GDM1 (cell line): ENCODE results near the gene KRTAP2-2.
"Not testable (repeated sequence)": the region's sequence is repeated elsewhere in the genome, so short reads cannot be mapped to it uniquely, and the experiment has no call there.

Experiments
- DNase-seq: peaks from one replicate; lab custom pipeline; 2025; lab: John Stamatoyannopoulos, UW

The KRTAP2-2 gene, protein sequence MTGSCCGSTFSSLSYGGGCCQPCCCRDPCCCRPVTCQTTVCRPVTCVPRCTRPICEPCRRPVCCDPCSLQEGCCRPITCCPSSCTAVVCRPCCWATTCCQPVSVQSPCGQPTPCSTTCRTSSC

DNA sequence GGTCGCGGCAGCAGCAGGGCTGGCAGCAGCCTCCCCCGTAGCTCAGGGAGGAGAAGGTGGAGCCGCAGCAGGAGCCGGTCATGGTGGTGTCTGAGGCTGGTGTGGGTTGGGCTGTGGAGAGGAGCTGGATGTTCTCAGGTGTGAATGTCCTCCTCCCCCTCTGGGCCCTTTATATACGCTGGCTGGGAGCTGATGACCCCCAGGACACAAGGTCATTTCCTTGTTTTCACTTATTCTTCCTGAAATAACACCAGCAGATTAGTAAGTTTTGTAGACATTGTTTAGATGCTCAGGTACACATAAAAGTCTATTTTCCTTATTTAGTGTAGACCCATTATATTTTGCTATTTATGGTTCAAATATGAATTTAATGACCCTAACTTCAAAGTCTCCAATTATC lies at the start of gene KRTAP2-2:
KRTAP2-2 (minus strand) TSS at position 101 of the 400 bp plus-strand sequence; CDS start at position 82, 19 bp downstream.
- not testable (repeated sequence) for DNase-seq

DNA sequence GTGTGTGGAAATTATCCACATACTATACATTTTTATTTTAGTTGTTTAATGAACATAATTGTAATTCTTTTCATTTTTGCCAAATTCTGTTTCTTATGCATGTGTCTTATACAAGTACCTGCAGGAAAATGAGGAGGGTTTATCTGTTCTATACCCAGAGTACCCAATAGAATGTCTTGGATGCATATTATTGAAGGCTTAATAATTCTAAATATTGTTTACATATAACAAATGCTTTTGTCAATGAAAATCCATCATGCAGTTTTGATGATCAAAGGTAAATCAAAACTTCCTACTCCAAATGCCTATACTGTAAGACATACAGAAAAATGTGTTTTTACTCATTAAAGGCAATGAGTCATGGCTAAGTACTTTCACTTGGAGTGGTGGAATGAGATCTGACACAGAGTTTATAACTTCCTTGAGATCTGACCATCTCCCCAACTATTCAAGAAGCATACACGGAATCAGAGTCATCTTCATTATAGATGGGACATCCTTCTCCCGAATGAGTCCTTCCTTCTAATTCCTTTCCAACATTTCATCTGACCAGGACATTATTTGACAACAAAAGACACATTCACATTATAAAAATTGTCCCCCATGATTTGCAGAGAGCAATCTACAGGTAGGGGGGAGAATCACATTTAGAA lies 49.5 kb upstream of the KRTAP2-2 start:
- DNase-seq: not testable (repeated sequence)

DNA sequence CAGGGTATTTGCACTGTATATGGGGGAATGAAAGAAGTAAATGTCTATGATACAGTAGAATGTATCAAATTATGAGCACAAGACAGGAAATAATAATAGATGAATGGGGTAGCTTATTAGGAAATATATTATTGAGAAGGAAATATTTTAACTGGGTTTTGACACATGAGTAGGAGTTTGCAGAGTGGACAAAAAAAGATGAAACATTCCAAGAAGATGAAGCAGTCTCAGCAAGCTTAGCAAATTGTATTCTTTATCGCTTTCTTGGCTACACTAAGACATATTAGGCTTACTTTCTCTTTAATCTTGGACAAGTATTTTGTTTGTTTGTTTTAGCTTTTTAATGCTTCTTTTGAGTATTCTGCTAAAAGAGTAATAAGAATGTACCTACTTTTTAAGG lies 48.9 kb upstream of the KRTAP2-2 start:
- no peak for DNase-seq

DNA sequence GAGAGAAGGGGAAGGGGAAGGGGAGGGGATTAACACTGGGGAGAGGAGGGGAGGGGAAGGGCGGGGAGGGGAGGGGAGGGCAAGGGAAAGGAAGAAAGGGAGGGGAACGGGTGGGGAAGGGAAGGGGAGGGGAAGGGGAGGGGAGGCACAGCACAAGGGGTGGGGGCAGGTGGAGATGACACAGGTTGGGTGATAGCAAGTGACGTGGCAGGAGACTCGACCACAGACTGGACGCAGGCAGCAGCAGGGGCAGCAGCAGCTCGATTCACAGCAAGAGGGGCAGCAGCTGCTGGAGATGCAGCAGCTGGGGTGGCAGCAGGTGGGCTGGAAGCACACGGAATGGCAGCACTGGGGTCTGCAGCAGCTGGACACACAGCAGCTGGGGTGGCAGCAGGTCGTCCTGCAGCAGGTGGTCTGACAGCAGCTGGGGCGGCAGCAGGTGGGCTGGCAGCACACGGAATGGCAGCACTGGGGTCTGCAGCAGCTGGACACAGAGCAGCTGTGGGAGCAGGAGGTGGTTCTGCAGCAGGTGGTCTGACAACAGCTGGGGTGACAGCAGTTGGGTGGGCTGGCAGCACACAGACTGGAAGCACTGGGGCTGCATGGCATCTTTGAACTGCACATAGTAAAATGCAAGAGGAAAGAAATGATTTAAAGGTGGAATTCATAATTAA lies 46.7 kb upstream of the KRTAP2-2 start, which contains the start of gene KRTAP4-16:
KRTAP4-16 (minus strand) TSS at position 624 of the 674 bp plus-strand sequence; CDS start at position 624, 0 bp downstream.
- DNase-seq: no peak

DNA sequence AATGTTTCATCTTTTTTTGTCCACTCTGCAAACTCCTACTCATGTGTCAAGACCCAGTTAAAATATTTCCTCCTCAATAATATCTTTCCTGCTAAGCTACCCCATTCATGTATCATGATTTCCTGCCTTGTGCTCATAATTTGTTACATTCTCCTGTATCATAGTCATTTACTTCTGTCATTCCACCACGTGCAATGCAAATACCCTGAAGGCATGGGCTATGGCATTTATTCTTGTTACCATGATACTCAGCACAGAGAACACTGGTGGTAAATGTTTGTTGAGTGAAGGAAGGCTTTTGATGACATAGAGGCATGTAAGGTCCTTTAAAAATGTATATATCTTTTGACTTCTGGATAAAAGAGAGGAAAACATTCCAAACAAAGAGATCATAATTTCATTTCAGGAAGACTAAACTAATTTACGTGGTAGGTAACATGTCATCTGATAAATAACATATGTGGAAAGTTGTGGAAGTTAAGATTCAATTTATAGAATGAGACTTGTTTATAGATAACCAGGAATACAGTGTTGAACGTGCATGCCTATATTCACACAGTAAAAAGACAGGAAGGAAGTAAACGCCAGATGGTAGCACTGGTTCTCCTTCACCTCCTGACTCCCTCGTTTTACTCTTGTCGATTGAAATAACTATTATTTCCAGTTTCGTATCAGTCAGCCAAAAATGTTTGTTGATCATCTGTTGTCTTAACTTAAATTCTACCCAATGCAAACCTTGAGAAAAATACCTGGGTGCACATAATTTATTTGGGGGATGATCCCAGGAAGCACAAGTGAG lies 44.9 kb upstream of the KRTAP2-2 start:
- DNase-seq: not testable (repeated sequence)

DNA sequence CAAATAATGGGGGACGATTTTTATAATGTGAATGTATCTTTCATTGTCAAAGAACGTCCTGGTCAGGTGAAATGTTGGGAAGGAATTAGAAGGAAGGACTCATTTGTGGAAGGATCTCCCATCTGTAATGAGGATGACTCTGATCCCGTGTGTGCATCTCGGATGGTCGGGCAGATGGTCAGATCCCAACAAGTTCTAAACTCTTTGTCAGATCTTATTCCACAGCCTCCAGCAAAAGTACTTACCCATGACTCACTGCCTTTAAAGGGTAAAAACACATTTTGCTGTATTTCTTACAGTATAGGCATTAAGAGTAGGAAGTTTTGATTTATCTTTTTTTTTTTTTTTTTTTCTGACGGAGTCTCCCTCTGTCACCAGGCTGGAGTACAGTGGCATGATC lies 43.5 kb upstream of the KRTAP2-2 start:
- no peak for DNase-seq

DNA sequence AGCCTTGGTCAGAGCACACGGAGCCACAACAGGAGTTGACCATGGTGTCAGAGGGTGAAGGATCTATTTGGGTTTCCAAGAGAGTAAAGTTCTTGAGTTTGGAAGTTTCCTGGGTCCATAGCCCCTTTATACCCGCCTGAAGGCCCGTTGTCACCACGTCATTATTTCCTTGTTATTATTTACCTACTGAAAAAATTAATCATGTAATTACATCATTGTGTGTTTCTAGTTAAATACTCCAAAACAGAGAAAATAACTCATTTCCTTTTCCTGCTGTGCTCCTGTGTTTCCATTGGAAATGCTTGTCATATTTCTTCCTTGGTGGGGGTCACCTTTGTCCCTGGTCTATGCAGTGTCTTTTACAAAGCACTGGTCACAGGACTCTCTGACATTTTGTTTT lies 43.0 kb upstream of the KRTAP2-2 start, which contains the start of gene KRTAP4-8:
KRTAP4-8 (minus strand) TSS at position 101 of the 400 bp plus-strand sequence; CDS start at position 43, 58 bp downstream.
- no peak for DNase-seq

DNA sequence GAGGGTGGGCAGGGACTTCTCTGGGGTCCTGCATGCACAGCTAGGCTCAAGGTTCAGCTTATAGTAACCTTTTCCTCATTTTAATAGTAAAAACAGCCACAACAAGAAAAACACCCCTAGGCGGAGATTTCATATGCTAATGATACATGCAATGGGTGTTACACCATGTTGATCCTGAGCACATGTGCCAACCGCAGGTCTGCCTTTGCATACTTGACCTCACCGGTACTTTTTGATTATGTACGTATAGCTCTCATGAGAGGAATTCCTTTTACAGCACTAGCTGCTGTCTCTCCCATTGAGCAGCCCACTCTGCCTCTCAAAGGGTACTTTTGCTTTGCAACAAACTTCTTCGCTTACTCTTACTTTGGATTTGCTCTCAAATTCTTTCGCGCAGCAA lies 41.0 kb upstream of the KRTAP2-2 start:
- DNase-seq: no peak

DNA sequence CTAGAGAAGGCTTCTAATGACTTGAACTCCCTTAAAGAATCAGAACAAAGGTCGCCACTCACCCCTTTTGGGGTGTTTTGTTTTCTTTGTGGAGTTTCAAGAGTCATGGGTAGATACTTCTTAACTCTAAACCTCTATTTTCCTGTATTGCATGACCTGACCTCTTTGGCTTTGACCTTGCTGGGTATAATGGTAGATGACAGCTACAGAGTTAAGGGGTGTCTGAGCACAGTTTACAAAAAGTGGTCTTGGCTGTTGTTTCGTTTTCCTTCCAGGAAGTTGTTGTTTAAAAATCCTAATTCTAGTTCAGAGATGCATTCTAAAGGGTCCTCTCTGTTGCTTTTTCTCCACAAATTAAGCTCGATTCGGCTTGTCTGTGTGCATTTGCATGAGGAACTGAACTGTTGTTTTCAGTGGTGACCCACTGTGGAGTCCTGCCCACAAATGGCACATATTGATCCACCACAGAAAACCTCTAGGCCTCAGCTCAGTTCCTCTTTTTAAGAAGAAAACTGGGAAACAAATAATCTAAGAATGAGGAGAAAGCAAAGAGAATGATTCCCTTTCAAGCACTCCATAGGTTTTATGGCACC lies 33.8 kb upstream of the KRTAP2-2 start:
- DNase-seq: not testable (repeated sequence)

DNA sequence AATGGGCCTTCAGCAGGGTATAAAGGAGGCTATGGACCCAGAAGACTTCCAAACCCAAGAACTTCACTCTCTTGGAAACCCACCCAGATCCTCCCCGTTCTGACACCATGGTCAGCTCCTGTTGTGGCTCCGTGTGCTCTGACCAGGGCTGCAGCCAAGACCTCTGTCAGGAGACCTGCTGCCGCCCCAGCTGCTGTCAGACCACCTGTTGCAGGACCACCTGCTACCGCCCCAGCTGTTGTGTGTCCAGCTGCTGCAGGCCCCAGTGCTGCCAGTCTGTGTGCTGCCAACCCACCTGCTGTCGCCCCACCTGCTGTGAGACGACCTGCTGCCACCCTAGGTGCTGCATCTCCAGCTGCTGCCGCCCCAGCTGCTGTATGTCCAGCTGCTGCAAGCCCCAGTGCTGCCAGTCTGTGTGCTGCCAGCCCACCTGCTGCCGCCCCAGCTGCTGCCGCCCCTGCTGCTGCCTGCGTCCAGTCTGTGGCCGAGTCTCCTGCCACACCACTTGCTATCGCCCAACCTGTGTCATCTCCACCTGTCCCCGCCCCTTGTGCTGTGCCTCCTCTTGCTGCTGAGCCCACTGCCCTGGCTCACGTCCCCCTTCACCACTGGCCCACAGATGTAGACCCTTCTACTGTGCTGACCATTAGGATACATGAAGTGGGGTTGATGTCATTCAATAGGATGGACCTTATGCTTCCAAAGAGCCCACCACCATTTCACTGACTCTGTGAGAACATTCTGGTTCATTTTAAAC lies 29.2 kb upstream of the KRTAP2-2 start, which contains the start of gene KRTAP4-7:
KRTAP4-7 (plus strand) TSS at position 51 of the 757 bp plus-strand sequence; CDS start at position 108, 57 bp downstream.
- DNase-seq: not testable (repeated sequence)

DNA sequence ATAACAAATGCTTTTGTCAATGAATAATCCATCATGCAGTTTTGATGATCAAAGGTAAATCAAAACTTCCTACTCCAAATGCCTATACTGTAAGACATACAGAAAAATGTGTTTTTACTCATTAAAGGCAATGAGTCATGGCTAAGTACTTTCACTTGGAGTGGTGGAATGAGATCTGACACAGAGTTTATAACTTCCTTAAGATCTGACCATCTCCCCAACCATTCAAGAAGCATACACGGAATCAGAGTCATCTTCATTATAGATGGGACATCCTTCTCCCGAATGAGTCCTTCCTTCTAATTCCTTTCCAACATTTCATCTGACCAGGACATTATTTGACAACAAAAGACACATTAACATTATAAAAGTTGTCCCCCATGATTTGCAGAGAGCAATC lies 28.4 kb upstream of the KRTAP2-2 start:
- not testable (repeated sequence) for DNase-seq

DNA sequence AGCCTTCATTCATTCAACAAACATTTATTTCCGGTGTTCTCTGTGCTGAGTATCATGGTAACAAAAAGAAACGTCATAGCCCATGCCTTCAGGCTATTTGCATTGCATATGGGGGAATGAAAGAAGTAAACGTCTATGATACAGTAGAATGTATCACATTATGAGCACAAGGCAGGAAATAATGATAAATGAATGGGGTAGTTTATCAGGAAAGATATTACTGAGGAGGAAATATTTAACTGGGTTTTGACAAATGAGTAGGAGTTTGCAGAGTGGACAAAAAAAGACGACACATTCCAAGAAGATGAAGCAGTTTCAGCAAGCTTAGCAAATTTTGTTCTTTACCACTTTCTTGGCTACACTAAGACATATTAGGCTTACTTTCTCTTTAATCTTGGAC lies 27.6 kb upstream of the KRTAP2-2 start:
- DNase-seq: no peak

DNA sequence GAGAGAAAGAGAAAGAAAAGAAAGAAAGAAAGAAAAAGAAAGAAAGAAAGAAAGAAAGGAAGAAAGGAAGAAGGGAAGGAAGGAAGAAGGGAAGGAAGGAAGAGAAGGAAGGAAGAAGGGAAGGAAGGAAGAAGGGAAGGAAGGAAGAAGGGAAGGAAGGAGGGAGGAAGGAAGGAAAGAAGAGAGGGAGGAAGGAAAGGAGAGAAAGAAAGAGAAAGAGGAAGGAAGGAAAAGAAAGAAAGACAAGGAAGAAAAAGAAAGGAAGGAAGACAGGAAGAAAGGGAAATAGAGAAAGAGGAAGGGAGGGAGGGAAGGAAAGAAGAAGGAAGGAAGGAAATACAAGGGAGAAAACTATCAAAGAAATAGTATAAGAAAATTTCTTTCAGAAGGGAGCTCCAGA lies 21.8 kb upstream of the KRTAP2-2 start:
- no peak for DNase-seq

DNA sequence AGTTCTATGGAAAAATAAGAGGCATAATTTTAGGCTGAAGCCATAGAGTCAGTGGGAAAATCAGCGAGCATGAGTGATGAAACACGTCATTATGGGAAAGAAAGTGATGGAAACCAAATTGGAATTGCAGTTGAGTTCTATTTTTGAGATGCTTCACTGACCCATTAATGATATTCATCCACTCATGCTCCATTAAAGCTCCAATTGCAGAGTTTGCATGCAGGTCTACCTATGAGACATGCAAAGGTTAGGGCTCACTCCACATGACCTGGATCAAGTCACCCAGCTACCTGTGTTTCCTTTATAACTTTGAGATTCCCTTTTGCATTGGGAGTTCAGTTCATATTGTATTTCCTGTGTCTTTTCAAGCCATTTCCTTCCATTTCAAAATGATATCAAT lies 18.6 kb upstream of the KRTAP2-2 start:
- no peak for DNase-seq

DNA sequence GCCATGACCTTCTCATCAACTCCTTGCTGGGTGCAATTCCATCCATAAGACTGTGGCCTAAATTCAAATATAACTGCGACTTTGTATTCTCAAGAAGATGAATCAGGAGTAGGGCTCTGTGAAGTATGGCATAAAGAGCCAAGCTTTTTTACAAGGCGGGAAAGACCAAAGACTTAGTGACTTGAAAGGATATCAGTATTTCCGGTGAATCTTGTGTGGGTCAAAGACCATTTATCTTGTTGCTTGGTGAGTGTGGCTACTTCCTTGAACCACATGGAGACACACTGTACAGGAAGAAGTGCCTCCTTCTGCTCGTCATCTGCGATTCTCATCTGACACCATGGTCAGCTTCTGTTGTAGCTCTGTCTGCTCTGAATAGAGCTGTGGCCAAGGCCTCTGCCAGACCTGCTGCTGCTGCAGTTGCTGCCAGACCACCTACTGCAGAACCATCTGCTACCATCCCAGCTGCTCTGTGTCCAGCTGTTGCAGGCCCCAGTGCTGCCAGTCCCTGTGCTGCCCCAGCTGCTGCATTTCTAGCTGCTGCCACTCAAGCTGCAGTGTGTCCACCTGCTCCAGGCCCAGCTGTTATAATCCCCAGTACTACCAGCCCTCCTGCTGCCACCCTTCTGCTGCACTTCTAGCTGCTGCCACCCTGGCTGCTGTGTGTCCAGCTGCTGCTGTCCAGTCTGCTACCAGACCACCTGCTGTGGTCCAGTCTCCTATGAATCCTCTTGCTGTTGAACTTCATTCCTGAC lies 16.8 kb upstream of the KRTAP2-2 start:
- DNase-seq: no peak

DNA sequence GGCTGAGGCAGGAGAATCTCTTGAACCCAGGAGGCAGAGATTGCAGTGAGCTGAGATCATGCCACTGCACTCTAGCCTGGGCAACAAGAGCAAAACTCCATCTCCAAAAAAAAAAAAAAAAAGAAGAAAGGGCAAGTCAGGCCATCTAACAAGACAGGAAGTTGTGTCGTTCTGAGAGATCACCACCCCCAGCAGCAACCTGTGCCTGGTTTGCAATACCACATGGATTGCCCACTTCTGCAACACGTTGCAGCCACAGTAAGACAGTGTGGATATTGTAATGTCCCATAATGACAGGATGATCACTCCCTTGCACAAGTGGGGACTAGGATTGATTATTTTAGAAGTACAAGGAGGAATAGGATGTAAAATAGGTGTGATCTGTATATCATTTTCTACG lies 14.0 kb upstream of the KRTAP2-2 start:
- no peak for DNase-seq

DNA sequence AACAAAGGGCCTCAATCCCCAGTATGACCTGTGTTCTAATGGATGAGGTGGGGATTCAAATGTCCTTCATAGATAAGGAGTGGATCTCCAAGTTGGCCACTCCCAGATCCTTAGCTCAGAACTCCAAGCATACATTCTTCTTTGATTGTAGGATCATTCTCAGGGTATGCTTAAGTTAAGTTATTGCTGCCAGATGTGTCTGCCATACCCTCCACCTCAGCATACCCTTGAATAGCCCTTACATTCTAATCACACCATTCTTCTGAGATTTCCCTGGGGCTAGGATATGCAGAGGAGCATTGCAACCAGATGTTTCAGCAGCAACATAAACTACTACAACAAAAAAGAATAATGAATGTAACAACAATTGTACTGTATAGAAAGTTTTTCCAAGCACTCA lies 12.3 kb upstream of the KRTAP2-2 start:
- no peak for DNase-seq

DNA sequence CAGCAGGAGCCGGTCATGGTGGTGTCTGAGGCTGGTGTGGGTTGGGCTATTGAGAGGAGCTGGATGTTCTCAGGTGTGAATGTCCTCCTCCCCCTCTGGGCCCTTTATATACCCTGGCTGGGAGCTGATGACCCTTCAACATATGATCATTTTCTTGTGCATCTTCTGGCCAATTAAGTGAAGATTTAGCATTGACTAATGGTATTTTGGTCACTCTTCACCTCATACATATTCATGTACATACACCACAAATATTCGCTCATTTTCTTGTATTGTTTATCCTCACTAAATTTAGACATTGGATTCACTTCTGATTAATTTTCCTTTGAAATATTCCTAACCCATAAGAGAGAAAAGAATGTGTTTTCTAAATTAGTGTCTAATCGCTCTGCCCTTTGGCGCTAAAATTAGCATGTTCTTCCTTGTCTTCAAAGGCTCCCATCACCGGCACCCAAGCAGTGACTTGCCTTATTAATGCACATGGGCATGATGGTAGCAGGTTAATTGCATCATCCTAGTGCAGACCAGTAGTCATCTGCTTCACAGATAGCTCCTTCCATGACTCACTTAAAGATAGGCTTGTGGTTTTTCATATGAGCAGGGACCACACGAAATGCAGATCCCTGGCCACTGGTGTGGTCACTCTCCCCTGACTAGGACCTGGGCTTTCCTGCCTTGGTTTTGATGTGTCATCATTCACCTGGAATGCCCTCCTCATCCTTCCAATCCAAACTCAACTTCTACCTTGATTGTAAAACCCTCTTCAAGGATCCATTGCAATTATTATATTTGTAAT lies 11.0 kb upstream of the KRTAP2-2 start, which contains the start of gene KRTAP2-4:
KRTAP2-4 (minus strand) TSS at position 51 of the 796 bp plus-strand sequence; CDS start at position 17, 34 bp downstream.
- DNase-seq: no peak

DNA sequence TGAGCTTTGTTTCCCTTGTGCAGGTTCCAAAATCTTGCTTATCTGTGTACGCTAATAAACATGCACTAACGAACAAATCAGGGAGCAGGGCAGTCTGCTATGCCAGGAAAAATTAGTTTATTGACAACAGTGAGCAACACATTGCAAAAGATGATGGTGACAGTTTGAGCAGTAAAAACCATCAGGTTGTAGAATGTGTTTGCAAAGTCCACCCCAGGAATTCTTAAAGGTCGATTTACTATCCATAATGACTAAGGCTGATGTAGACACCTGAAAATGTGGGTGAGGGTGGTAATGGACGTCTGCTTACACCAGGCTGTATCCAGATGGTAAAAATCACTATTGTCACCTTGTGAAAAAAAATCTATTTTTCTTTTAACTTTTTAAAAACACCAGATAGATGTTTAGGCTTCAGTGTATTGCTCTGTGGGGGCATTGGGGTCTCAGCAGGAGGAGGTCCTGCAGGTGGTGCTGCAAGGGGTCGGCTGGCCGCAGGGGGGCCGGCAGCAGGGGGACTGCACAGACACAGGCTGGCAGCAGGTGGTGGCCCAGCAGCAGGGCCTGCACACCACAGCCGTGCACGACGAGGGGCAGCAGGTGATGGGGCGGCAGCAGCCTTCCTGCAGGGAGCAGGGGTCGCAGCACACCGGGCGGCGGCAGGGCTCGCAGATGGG lies 10.1 kb upstream of the KRTAP2-2 start:
- DNase-seq: not testable (repeated sequence)
